ACC112 (cell line): ENCODE measurements around the gene TANC1.
"Not testable (repeated sequence)": the region's sequence is repeated elsewhere in the genome, so short reads cannot be mapped to it uniquely, and the experiment has no call there.

Source experiments
- H2AFZ ChIP-seq: fragments of 200-600 bp; sonication (generic); one replicate; pipeline ENCODE4 v1.6.0; 2017; ENCODE audit warnings: antibody characterized with exemption, low read length; ENCODE audit not compliant: unreplicated experiment
- H3K27ac ChIP-seq: fragments of 200-600 bp; sonication (generic); 2 replicates; pipeline ENCODE4 v1.5.1; 2014; ENCODE audit warnings: low read depth, mild to moderate bottlenecking, antibody characterized with exemption, low read length, moderate library complexity
- H3K27me3 ChIP-seq: fragments of 200-600 bp; sonication (generic); 2 replicates; pipeline ENCODE4 v1.6.1; 2014; ENCODE audit warnings: mild to moderate bottlenecking, antibody characterized with exemption, low read length, moderate library complexity, mixed read lengths; ENCODE audit not compliant: insufficient read depth
- H3K36me3 ChIP-seq: fragments of 200-600 bp; sonication (generic); 2 replicates; pipeline ENCODE4 v1.6.1; 2016; ENCODE audit warnings: mild to moderate bottlenecking, antibody characterized with exemption, low read length, moderate library complexity, mixed read lengths; ENCODE audit not compliant: insufficient read depth
- H3K4me1 ChIP-seq: fragments of 200-600 bp; sonication (generic); one replicate; pipeline ENCODE4 v1.6.1; 2016; ENCODE audit warnings: low read length, mixed read lengths; ENCODE audit not compliant: insufficient read depth, unreplicated experiment, control insufficient read depth
- H3K4me3 ChIP-seq: fragments of 200-600 bp; sonication (generic); 2 replicates; pipeline ENCODE4 v1.5.1; 2014; ENCODE audit warnings: mild to moderate bottlenecking, low read depth, low read length
- H3K79me2 ChIP-seq: fragments of 200-600 bp; sonication (generic); one replicate; pipeline ENCODE4 v1.6.0; 2016; ENCODE audit warnings: low read length; ENCODE audit not compliant: control insufficient read depth, unreplicated experiment, insufficient read depth

The TANC1 gene

GRCh38 chr2:159136391-159136790, 168.0 kb downstream of the TANC1 start:
- Histone ChIP-seq H3K27me3 (no peaks in the 10 kb centered on the region), H3K4me1 (peaks cover 92% of the 10 kb centered on the region), H3K4me3 (peak overlapping the region; percentile 52), H3K79me2 (peaks cover 18% of the 10 kb centered on the region), H3K36me3 (0 out of 2 replicates have a peak, but pooled peaks cover under 1% of the 10 kb centered on the region), H3K27ac (peak overlapping the region; percentile 96), H2AFZ (peak overlapping the region; percentile 6)

DNA sequence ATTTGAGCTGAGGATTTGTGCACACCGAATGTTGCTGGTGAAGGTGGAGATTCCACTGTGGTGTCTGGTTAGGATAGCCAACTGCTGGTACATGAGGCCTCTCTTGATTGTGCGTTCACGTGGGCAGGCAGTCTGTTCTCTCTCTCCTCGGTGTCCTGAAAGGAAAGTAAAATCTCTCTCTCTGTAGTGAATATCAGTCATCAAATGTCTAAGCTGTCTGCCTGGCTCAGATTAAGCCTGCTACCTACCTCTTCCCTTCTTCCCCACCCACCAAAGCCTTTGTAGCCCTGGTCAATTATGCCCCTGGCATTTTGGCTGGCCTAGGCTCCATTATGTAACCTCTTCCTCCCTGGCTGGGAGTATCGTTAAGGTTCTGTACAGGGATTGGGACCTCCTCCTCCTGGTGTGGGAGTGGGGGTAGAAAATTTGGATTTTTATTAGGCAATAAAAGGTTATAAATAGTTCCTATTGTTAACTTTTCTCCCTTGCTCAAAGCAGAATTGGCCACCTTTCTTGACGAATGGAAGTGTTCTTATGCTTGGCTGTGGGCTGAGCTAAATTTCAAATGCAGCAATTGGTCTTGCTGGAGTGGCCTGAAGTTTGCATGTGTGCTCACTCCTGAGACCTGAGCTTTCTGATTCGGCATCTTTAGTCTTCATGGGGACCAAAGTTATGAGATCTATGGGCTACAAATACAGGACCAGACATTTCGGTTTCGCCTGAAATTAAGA, 169.2 kb downstream of the TANC1 start:
- Histone ChIP-seq H3K27me3 (no peaks in the 10 kb centered on the region), H3K4me1 (peaks cover 82% of the 10 kb centered on the region), H2AFZ (peak overlapping the region; percentile 9), H3K79me2 (peaks cover 22% of the 10 kb centered on the region), H3K36me3 (0 out of 2 replicates have a peak, but pooled peaks cover 3% of the 10 kb centered on the region), H3K4me3 (0 out of 2 replicates have a peak overlapping the region, but pooled peaks have one; percentile 6), H3K27ac (peak overlapping the region; percentile 96)

DNA sequence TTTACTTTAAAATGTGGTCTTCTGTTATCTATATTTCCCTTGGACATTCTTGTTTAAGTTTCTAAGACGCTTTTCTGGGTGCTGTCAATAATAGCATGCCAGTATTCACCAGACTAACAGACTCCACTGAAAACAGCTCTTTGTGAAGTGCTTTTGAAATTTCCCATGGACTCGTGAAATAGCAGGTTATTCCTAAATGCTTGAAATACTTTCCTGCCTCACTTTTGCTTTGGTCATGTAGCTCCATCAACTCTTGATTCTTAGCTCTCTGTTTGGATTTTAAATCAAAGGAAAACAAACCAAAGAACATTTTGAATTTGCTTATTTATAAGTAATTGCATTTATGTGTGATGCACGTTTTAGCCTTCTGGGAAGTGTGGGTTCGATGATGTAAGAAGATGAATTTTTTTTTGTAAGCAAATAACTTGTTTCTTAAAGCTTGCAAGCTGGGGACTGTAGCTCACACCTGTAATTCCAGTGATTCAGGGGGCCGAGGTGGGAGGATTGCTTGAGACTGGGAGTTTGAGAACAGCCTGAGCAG, 170.3 kb downstream of the TANC1 start:
- Histone ChIP-seq H2AFZ (no peak overlapping the region), H3K27me3 (no peaks in the 10 kb centered on the region), H3K79me2 (peaks cover 22% of the 10 kb centered on the region), H3K36me3 (0 out of 2 replicates have a peak, but pooled peaks cover 3% of the 10 kb centered on the region), H3K4me1 (peaks cover 71% of the 10 kb centered on the region), H3K4me3 (no peak overlapping the region), H3K27ac (peak overlapping the region; percentile 96)

DNA sequence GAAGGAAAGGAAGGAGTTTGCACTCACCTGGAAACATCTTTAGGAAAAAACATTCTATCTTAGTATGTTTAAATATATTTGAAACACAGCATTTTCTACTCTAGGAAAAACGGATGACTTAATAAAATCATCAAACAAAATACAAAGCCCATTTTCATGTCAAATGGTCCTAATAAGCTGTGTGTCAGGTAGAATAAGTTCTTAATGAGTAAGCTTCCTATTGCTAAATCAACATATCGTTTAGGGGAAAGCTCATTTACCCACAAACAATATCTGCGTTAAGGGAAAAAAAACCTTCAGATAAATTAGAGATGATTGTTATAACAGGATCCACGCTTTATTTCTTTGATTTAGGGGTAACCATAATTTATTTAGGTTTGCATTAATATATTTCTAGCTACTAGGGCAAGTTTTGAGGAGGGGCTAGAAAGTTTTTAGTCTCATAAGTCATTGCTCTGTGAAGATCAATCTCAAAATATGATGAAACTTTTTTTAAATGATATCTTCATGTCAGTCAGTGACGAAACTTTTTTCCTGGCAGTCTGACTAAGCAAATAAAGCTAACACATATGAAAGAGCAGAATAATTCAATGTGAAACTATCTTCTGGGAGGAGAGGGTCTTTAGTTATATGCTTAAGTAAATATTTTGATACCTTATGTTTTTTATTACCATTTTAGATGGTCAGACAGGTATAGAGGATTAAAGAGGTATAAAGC, 170.9 kb downstream of the TANC1 start:
- Histone ChIP-seq H3K79me2 (peaks cover 22% of the 10 kb centered on the region), H3K27ac (peak overlapping the region; percentile 96), H3K36me3 (0 out of 2 replicates have a peak, but pooled peaks cover 3% of the 10 kb centered on the region), H3K4me3 (0 out of 2 replicates have a peak overlapping the region, but pooled peaks have one; percentile 1), H3K4me1 (peaks cover 67% of the 10 kb centered on the region), H2AFZ (no peak overlapping the region), H3K27me3 (no peaks in the 10 kb centered on the region)

- H3K27me3 ChIP-seq = no peaks in the 10 kb centered on the region
- H3K4me3 ChIP-seq = no peak overlapping the region
- peak overlapping the region; percentile 96 for H3K27ac ChIP-seq
- H3K4me1 ChIP-seq = peaks cover 61% of the 10 kb centered on the region
- peaks cover 22% of the 10 kb centered on the region for H3K79me2 ChIP-seq
- no peak overlapping the region for H2AFZ ChIP-seq
- 0 out of 2 replicates have a peak, but pooled peaks cover 3% of the 10 kb centered on the region for H3K36me3 ChIP-seq
These were observed 171.8 kb downstream of the TANC1 start for GRCh38 chr2:159140070-159140769.

DNA sequence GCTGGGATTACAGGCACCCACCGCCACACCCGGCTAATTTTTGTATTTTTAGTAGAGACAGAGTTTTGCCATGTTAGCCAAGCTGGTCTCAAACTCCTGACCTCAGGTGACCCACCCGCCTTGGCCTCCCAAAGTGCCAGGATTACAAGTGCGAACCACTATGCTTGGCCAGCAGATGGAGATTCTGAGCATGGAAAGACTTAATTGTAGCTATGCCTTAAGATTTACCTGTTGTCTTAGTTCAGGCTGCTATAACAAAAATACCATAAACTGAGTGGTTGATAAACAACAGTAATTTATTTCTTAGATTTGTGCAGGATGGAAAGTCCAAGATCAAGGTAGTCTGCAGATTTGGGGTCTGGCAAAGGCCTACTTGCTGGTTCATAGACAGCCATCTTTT, 172.4 kb downstream of the TANC1 start:
- H2AFZ ChIP-seq, H3K4me3 ChIP-seq, H3K36me3 ChIP-seq, H3K27me3 ChIP-seq: not testable (repeated sequence)
- H3K27ac ChIP-seq = peak overlapping the region; percentile 96
- H3K79me2 ChIP-seq = peaks cover 24% of the 10 kb centered on the region
- peaks cover 55% of the 10 kb centered on the region for H3K4me1 ChIP-seq

- no peak overlapping the region for H3K4me3 ChIP-seq
- H3K27me3 ChIP-seq = no peaks in the 10 kb centered on the region
- H3K79me2 ChIP-seq = peaks cover 7% of the 10 kb centered on the region
- peaks cover 14% of the 10 kb centered on the region for H3K4me1 ChIP-seq
- no peak overlapping the region for H3K27ac ChIP-seq
- H3K36me3 ChIP-seq = 0 out of 2 replicates have a peak, but pooled peaks cover 10% of the 10 kb centered on the region
- H2AFZ ChIP-seq = no peak overlapping the region
These were observed 176.6 kb downstream of the TANC1 start for GRCh38 chr2:159144776-159145614.

DNA sequence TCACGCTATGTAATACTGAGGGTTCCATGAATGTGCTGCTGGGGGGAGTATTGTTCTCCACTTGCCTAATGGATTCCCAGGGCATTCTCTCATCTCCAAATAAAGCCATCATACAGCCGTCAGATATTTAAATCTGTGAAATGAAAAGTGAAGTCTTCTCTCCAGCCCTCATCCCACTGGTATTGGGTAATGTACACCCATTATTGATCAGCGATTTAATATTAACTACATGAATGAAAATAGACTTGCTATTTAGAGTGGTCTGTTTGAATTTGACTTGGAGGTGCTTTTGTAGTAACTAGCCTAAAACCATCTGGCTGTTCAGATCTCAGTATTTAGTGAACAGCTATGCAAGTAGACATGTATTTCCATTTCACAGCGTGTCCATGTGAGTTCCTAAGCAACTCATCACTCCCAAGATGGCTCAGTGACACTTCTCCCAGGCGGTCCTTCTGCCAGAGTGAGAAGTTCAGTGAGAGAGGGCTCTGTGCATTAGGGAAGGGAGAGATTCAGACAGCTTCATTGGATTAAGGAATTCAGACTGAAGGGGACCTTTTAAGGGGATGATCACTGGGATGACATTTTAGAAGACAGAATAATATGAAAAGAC, 177.4 kb downstream of the TANC1 start:
- Histone ChIP-seq H3K79me2 (peaks cover 7% of the 10 kb centered on the region), H3K4me1 (peaks cover 6% of the 10 kb centered on the region), H3K27me3 (no peaks in the 10 kb centered on the region), H3K4me3 (no peak overlapping the region), H3K27ac (no peak overlapping the region), H2AFZ (no peak overlapping the region), H3K36me3 (0 out of 2 replicates have a peak, but pooled peaks cover 10% of the 10 kb centered on the region)

DNA sequence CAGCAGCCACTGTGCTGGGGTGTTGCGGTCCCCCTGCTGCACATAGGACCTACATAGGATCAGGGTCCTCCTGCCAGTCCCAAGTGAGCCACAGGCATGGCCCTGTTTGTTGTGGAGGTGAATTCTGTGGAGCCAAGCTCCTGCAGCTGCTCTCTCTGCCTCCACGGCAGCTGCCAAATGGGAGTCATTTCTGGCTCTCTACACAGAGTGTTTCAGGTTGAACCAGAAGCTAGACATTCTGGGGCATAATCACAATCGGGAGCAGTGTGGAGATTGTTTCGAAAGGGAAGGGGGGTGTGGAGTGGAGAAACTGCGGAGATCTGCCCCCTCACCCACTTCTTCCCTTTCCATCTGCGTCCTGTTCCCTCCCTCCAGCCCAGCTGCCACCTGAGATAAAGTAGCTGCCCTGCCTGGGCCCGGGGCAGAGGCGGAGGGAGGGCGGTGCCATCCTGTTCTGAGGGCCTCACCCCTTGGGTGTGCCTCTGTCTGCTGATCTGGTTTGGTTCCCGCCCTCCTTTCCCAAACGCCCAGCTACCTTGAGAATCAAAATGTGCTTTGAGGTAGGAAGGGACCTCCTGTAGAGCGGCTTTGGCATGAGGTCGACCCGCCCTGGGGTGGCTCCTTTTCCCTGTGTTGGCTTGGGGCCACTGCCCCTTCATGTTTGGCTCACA, 178.7 kb downstream of the TANC1 start:
- Histone ChIP-seq H3K79me2 (peaks cover 2% of the 10 kb centered on the region), H2AFZ (no peak overlapping the region), H3K4me1 (no peaks in the 10 kb centered on the region), H3K4me3 (no peak overlapping the region), H3K36me3 (0 out of 2 replicates have a peak, but pooled peaks cover 7% of the 10 kb centered on the region), H3K27ac (no peak overlapping the region), H3K27me3 (no peaks in the 10 kb centered on the region)
